HPDE6-E6E7 (cell line): ENCODE results near the gene CBX5.
"Not testable (repeated sequence)": the region's sequence is repeated elsewhere in the genome, so short reads cannot be mapped to it uniquely, and the experiment has no call there.

ENCODE experiments used
- DNase-seq: peaks from one replicate; pipeline ENCODE4 v3.0.0; 2011; ENCODE audit warnings: missing footprints; ENCODE audit errors: extremely low spot score

The CBX5 gene

GRCh38 chr12:54279632-54280467 lies at the start of gene CBX5:
TSS of gene CBX5 (minus strand) at chr12:54280122. CDS start at chr12:54257650, 22,472 bp downstream.
- peak; percentile 100 for DNase-seq

- no peak for DNase-seq
These were observed 48.8 kb upstream of the CBX5 start for GRCh38 chr12:54328595-54329337.

GRCh38 chr12:54325442-54326109 lies 45.7 kb upstream of the CBX5 start:
- not testable (repeated sequence) for DNase-seq

GRCh38 chr12:54324617-54325441 lies 44.9 kb upstream of the CBX5 start, which contains the start of gene COPZ1:
TSS of gene COPZ1 (plus strand) at chr12:54325131. CDS start at chr12:54325164, 33 bp downstream.
- DNase-seq = peak; percentile 98

- no peak for DNase-seq
These were observed 41.4 kb upstream of the CBX5 start for GRCh38 chr12:54321363-54321762.

- not testable (repeated sequence) for DNase-seq
These were observed 32.4 kb upstream of the CBX5 start for GRCh38 chr12:54312309-54312708.

GRCh38 chr12:54311051-54311450 lies 31.1 kb upstream of the CBX5 start:
- no peak for DNase-seq

GRCh38 chr12:54306925-54307741 lies 27.2 kb upstream of the CBX5 start:
- peak; percentile 83 for DNase-seq

- no peak for DNase-seq
These were observed 24.4 kb upstream of the CBX5 start for GRCh38 chr12:54304187-54304810.

GRCh38 chr12:54303640-54304039 lies 23.7 kb upstream of the CBX5 start:
- no peak for DNase-seq

GRCh38 chr12:54301428-54302048 lies 21.6 kb upstream of the CBX5 start:
- no peak for DNase-seq

- no peak for DNase-seq
These were observed 21.0 kb upstream of the CBX5 start, which contains the start of gene NFE2 for GRCh38 chr12:54300732-54301427. TSS of gene NFE2 (minus strand) at chr12:54301015. CDS start at chr12:54295248, 5,767 bp downstream.

- DNase-seq = no peak
These were observed 20.4 kb upstream of the CBX5 start for GRCh38 chr12:54300225-54300731.

- no peak for DNase-seq
These were observed 19.7 kb upstream of the CBX5 start for GRCh38 chr12:54299515-54300224.

GRCh38 chr12:54298904-54299303 lies 19.0 kb upstream of the CBX5 start:
- no peak for DNase-seq

- DNase-seq = no peak
These were observed 16.6 kb upstream of the CBX5 start for GRCh38 chr12:54296393-54297099.

GRCh38 chr12:54294953-54295566 lies 15.1 kb upstream of the CBX5 start:
- DNase-seq = no peak
